Prostate gland (tissue), 2 donors: ENCODE data around the gene CCDC30. TPM values are rescaled to one million over a fixed set of nuclear protein-coding genes. Genes with fewer than 3 reads are reported as not detected.

Source experiments
- DNase-seq: peaks from one replicate; pipeline ENCODE4 v3.0.0-alpha.2; 2019; ENCODE audit warnings: low spot score
- H3K27ac ChIP-seq, 2 donors: fragments of 200-600 bp; sonication (generic); 2 replicates each; pipeline ENCODE4 v1.5.1; 2017 to 2019
- H3K27me3 ChIP-seq: fragments of 200-600 bp; sonication (generic); replicated peaks from 2 replicates; pipeline ENCODE4 v1.5.1; 2019; ENCODE audit not compliant: insufficient read depth
- H3K36me3 ChIP-seq, 2 donors: fragments of 200-600 bp; sonication (generic); 1 replicate in 1 of 2; 2 replicates in 1 of 2; pipeline versions ENCODE4 v1.5.1 to v1.8.1; 2017 to 2019
- H3K4me1 ChIP-seq: fragments of 200-600 bp; sonication (generic); replicated peaks from 2 replicates; pipeline ENCODE4 v1.5.1; 2019
- H3K4me3 ChIP-seq, 2 donors: fragments of 200-600 bp; sonication (generic); 2 replicates each; pipeline ENCODE4 v1.5.1; 2017 to 2019
- H3K9me3 ChIP-seq: fragments of 200-600 bp; sonication (generic); 2 replicates; pipeline ENCODE4 v1.5.1; 2017
- POLR2A ChIP-seq: fragments of 450-650 bp; IDR thresholded peaks from one replicate; pipeline ENCODE4 v1.6.1; 2016; ENCODE audit warnings: antibody characterized with exemption, mild to moderate bottlenecking
- POLR2AphosphoS5 ChIP-seq: sonication (generic); formaldehyde crosslinking; IDR thresholded peaks from one replicate; pipeline ENCODE4 v1.6.1; 2017; ENCODE audit warnings: antibody characterized with exemption
- WGBS: methylation state at CpG from one replicate; pipeline ENCODE4 v1.1.5; 2018; 5-methylcytosine and 5-hydroxymethylcytosine counted together
- intact Hi-C: fragments of 100-400 bp; cut with DNase I; formaldehyde crosslinking; loops from one replicate; pipeline ENCODE4 v1.14.2; 2022
- total RNA-seq, 2 donors: library from RNA; depleted of rRNA; stranded (reverse); fragments of >200 nt; gene quantifications; one replicate each; pipeline ENCODE4 v1.1.0, GENCODE V29; 2016
- TF ChIP-seq, protein P1 (sequence below), 4 experiments: fragments of 200-600 bp in 2 of 4; fragments of 450-650 bp in 2 of 4; sonication (generic) in 2 of 4; IDR thresholded peaks; 1 replicate in 3 of 4; 2 replicates in 1 of 4; pipeline ENCODE4 v1.5.1; 2016 to 2019; ENCODE audit warnings: antibody characterized with exemption in 4 of 4, mild to moderate bottlenecking in 2 of 4, moderate library complexity in 2 of 4

The CCDC30 gene
- total RNA-seq, 2 donors from 2014 or later, result 1.8 to 6.2 TPM

- H3K4me3 ChIP-seq, result no peak overlapping the region
- TF ChIP-seq POLR2AphosphoS5 (no peak), POLR2A (no peak)
- TF ChIP-seq, protein P1, sequence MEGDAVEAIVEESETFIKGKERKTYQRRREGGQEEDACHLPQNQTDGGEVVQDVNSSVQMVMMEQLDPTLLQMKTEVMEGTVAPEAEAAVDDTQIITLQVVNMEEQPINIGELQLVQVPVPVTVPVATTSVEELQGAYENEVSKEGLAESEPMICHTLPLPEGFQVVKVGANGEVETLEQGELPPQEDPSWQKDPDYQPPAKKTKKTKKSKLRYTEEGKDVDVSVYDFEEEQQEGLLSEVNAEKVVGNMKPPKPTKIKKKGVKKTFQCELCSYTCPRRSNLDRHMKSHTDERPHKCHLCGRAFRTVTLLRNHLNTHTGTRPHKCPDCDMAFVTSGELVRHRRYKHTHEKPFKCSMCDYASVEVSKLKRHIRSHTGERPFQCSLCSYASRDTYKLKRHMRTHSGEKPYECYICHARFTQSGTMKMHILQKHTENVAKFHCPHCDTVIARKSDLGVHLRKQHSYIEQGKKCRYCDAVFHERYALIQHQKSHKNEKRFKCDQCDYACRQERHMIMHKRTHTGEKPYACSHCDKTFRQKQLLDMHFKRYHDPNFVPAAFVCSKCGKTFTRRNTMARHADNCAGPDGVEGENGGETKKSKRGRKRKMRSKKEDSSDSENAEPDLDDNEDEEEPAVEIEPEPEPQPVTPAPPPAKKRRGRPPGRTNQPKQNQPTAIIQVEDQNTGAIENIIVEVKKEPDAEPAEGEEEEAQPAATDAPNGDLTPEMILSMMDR (IDR thresholded peaks at IDR 0.05), result no peak
- H3K4me1 ChIP-seq, result no peaks in the 10 kb centered on the region
- no peaks in the 10 kb centered on the region for H3K36me3 ChIP-seq
- no peak for DNase-seq
- no peaks in the 10 kb centered on the region for H3K9me3 ChIP-seq
- WGBS, result 92% methylated on average over 3 of the region's 3 CpGs
- no peak overlapping the region for H3K27ac ChIP-seq
- no peaks in the 10 kb centered on the region for H3K27me3 ChIP-seq
- intact Hi-C loops, result no loop called here
These were observed 122.9 kb downstream of the CCDC30 start for GRCh38 chr1:42586016-42586415.

GRCh38 chr1:42587753-42588152 is 124.7 kb downstream of the CCDC30 start:
- DNase-seq, result no peak

DNA sequence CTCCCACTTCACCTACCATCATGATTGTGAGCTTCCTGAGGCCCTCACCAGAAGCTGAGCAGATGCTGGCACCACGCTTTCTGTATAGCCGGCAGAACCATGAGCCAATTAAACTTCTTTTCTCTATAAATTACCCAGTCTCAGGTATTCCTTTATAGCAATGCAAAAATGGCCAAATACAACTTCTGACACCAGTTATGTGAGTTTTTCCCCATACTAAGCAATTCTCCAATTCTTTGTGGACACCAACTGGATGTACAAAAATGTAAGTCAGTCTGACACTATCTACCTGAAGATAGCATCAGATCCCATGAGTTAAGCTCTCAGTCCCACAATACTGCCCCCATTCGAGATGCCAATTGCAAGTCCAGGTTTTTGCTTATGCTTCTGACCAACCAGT is 129.7 kb downstream of the CCDC30 start:
- Histone ChIP-seq H3K36me3 (no peaks in the 10 kb centered on the region), H3K27me3 (no peaks in the 10 kb centered on the region), H3K4me1 (no peaks in the 10 kb centered on the region), H3K27ac (no peak overlapping the region), H3K4me3 (no peak overlapping the region), H3K9me3 (no peaks in the 10 kb centered on the region)
- TF ChIP-seq POLR2A, result no peak
- no peak for DNase-seq
- WGBS, result 94% methylated on average over 3 of the region's 3 CpGs
- intact Hi-C loops, result no loop called here

More at GRCh38 chr1:42587753-42588152, 124.7 kb downstream of the CCDC30 start:
- no peak overlapping the region for H3K27ac ChIP-seq
- WGBS, result 92% methylated on average over 2 of the region's 2 CpGs
- no peaks in the 10 kb centered on the region for H3K36me3 ChIP-seq
- intact Hi-C loops, result no loop called here
- TF ChIP-seq, protein P1 (IDR thresholded peaks at IDR 0.05), result no peak
- no peak for TF ChIP-seq POLR2AphosphoS5
- TF ChIP-seq POLR2A, result no peak
- H3K4me1 ChIP-seq, result no peaks in the 10 kb centered on the region
- no peak overlapping the region for H3K4me3 ChIP-seq
- H3K27me3 ChIP-seq, result no peaks in the 10 kb centered on the region
- H3K9me3 ChIP-seq, result no peaks in the 10 kb centered on the region

DNA sequence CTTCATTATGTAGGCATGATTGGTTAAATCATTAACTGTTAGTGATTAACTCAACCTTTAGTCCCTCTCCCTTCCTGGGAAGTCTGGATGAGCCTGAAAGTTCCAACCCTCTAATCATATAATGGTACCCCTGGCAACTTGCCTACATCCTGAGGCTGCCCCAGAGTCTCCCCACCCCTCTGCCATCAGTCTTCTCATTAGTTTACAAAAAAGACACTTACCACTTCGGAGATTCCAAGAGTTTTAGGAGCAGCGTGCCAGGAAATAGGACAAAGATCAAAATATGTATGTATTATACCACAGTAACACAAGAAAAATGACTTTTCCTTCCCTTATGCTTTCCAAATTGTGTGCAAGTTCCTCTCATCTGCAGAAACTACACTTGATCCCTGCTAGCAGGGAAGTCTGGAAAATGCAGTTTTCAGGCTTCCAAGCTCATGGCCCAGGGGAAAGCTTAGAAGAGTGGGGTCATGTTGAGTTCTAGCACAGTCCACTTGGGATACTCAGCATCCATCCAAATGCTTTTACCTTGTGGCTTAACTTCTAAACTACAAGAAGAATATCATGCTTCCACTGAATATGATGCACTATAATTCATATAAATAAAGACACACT is 130.5 kb downstream of the CCDC30 start:
- Histone ChIP-seq H3K4me3 (no peak overlapping the region), H3K27me3 (no peaks in the 10 kb centered on the region), H3K36me3 (no peaks in the 10 kb centered on the region), H3K9me3 (no peaks in the 10 kb centered on the region), H3K4me1 (no peaks in the 10 kb centered on the region), H3K27ac (no peak overlapping the region)
- DNase-seq, result no peak
- WGBS, result 67% methylated on average over 2 of the region's 2 CpGs
- intact Hi-C loops, result no loop called here
- TF ChIP-seq, protein P1 (IDR thresholded peaks at IDR 0.05), result no peak
- TF ChIP-seq POLR2AphosphoS5 (no peak), POLR2A (no peak)

GRCh38 chr1:42601472-42601871 is 138.4 kb downstream of the CCDC30 start:
- 95% methylated on average over 2 of the region's 2 CpGs for WGBS
- Histone ChIP-seq H3K9me3 (no peaks in the 10 kb centered on the region), H3K27ac (no peak overlapping the region), H3K4me1 (no peaks in the 10 kb centered on the region), H3K36me3 (no peaks in the 10 kb centered on the region), H3K27me3 (no peaks in the 10 kb centered on the region), H3K4me3 (no peak overlapping the region)
- no peak for DNase-seq
- intact Hi-C loops, result no loop called here
- TF ChIP-seq POLR2AphosphoS5 (no peak), POLR2A (no peak)
- TF ChIP-seq, protein P1 (IDR thresholded peaks at IDR 0.05), result no peak
